Measurements from ENCODE around the gene VDAC2.

GRCh38 chr10:75239096-75239790 is 28.6 kb downstream of the VDAC2 start:
- TF ChIP-seq EZH2 (IDR thresholded peaks at IDR 0.05; ENCODE audit: insufficient read depth, poor library complexity, severe bottlenecking) = no peak
- no peak for TF ChIP-seq EZH2phosphoT487 (IDR thresholded peaks at IDR 0.05; ENCODE audit: insufficient read depth, low read depth)
